ENCODE data around the gene BUD31. TPM values are rescaled to one million over a fixed set of nuclear protein-coding genes. Genes with fewer than 3 reads are reported as not detected.
"Not testable (repeated sequence)": the region's sequence is repeated elsewhere in the genome, so short reads cannot be mapped to it uniquely, and the experiment has no call there.

BUD31 gene
- total and polyA plus RNA-seq, 11 donors: 26.1 to 87.8 (median 47.4) TPM

DNA sequence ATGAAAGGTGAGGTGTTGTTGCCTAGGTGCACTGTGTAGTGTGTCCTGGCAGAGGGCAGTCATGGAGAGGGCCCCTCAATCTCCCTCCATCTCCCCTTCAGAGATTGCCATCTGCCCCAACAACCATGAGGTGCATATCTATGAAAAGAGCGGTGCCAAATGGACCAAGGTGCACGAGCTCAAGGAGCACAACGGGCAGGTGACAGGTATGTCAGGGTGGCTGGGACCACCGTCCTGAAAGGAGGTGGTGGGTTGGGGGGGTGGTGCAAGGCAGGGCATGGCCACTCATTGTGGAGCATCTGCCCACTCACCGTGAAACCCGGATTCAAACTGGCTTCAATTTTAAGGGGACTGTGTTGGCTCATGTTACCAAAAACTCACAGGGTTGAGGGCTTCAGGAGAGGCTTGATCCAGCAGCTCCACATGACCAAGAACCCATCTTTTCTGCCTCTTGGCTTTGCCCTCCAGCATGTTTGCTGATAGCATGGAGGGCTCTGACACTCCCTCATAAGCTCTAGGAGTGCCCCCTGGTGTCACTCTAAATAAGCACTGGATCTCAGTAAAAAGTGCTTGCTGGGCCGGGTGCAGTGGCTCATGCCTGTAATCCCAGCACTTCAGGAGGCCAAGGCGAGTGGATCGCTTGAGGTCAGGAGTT lies 22.1 kb upstream of the BUD31 start:
- TF ChIP-seq, protein P1, sequence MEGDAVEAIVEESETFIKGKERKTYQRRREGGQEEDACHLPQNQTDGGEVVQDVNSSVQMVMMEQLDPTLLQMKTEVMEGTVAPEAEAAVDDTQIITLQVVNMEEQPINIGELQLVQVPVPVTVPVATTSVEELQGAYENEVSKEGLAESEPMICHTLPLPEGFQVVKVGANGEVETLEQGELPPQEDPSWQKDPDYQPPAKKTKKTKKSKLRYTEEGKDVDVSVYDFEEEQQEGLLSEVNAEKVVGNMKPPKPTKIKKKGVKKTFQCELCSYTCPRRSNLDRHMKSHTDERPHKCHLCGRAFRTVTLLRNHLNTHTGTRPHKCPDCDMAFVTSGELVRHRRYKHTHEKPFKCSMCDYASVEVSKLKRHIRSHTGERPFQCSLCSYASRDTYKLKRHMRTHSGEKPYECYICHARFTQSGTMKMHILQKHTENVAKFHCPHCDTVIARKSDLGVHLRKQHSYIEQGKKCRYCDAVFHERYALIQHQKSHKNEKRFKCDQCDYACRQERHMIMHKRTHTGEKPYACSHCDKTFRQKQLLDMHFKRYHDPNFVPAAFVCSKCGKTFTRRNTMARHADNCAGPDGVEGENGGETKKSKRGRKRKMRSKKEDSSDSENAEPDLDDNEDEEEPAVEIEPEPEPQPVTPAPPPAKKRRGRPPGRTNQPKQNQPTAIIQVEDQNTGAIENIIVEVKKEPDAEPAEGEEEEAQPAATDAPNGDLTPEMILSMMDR (IDR thresholded peaks at IDR 0.05): peak in 8 of 12 donors; percentile 10 to 40 (median 20)
- no peak for TF ChIP-seq POLR2A (IDR thresholded peaks at IDR 0.05)
- WGBS, 4 donors: 89 to 95% (median 93%) methylated on average over 9 of the region's 9 CpGs
- H3K27ac ChIP-seq: no peak overlapping the region
- no peaks in the 10 kb centered on the region for H3K9me3 ChIP-seq
- DNase-seq (no peak), ATAC-seq (no peak)
- H3K4me1 ChIP-seq: peaks cover 0 to 27% (median 3%) of the 10 kb centered on the region in 12 donors
- H3K36me3 ChIP-seq: peaks cover 0 to 92% (median 55%) of the 10 kb centered on the region in 9 donors
- intact Hi-C loops (cut with DNase I): no loop called here
- H3K27me3 ChIP-seq: no peaks in the 10 kb centered on the region
- no peak overlapping the region for H3K4me3 ChIP-seq

- H3K4me1 ChIP-seq: peaks cover 0 to 26% (median under 1%) of the 10 kb centered on the region in 12 donors
- H3K9me3 ChIP-seq; H3K4me3 ChIP-seq; ATAC-seq; intact Hi-C loops (cut with DNase I); H3K27ac ChIP-seq; DNase-seq; H3K27me3 ChIP-seq: not testable (repeated sequence)
- WGBS, 4 donors: 89 to 97% (median 94%) methylated on average over 14 of the region's 14 CpGs
- H3K36me3 ChIP-seq: peaks cover 0 to 92% (median 58%) of the 10 kb centered on the region in 9 donors
Measured at GRCh38 chr7:99387239-99387635, 21.5 kb upstream of the BUD31 start.

- Histone ChIP-seq H3K27me3 (no peaks in the 10 kb centered on the region), H3K4me1 (peaks cover 0 to 29% (median 6%) of the 10 kb centered on the region in 12 donors), H3K4me3 (no peak overlapping the region), H3K36me3 (peaks cover 0 to 91% (median 58%) of the 10 kb centered on the region in 9 donors), H3K9me3 (no peaks in the 10 kb centered on the region), H3K27ac (no peak overlapping the region)
- 90 to 95% (median 95%) methylated on average over 3 to 20 of the region's 20 CpGs for WGBS, 4 donors
- no peak for TF ChIP-seq POLR2A (IDR thresholded peaks at IDR 0.05)
- TF ChIP-seq, protein P1 (IDR thresholded peaks at IDR 0.05): no peak
- ATAC-seq (no peak), DNase-seq (no peak)
- intact Hi-C loops (cut with DNase I): no loop called here
Measured at GRCh38 chr7:99387912-99388311, 20.9 kb upstream of the BUD31 start.

DNA sequence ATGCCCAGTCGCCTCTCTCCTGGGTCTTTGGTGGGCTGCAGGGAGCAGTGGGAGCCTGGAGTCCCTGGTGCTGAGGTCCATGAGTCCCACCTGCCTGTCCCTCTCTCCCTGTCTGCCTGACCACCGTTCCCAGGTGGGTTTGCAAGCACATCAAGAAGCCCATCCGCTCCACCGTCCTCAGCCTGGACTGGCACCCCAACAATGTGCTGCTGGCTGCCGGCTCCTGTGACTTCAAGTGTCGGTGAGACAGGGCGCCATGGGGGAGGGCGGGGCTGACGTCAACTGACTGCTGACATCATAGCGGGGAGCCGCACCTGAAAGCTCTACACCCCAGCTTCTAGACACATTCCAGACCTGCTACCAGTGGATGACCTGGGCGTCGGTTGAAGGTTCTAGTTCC lies 19.0 kb upstream of the BUD31 start:
- H3K4me3 ChIP-seq: no peak overlapping the region
- intact Hi-C loops (cut with DNase I): no loop called here
- H3K27me3 ChIP-seq: no peaks in the 10 kb centered on the region
- H3K9me3 ChIP-seq: no peaks in the 10 kb centered on the region
- no peak for TF ChIP-seq POLR2A (IDR thresholded peaks at IDR 0.05)
- TF ChIP-seq, protein P1 (IDR thresholded peaks at IDR 0.05): no peak
- WGBS, 4 donors: 91 to 95% (median 93%) methylated on average over 13 of the region's 13 CpGs
- H3K4me1 ChIP-seq: peaks cover 0 to 21% (median 15%) of the 10 kb centered on the region in 12 donors
- H3K27ac ChIP-seq: no peak overlapping the region
- ATAC-seq (no peak), DNase-seq (peak in 1 of 5 donors; percentile 62)
- peaks cover 0 to 93% (median 68%) of the 10 kb centered on the region in 9 donors for H3K36me3 ChIP-seq
